ENCODE results near the gene DOCK4. TPM values are rescaled to one million over a fixed set of nuclear protein-coding genes. Genes with fewer than 3 reads are reported as not detected.
A peak's percentile ranks its signal among the peaks of the same experiment; 100 is the strongest.

Gene DOCK4
- polyA plus RNA-seq, 3 donors = 20.9 to 26.3 (median 24.1) TPM

- DNase-seq = no peak
Measured at GRCh38 chr7:111860248-111860647, 346.0 kb downstream of the DOCK4 start.

- no peak for DNase-seq
Measured at GRCh38 chr7:111858331-111858730, 347.9 kb downstream of the DOCK4 start.

GRCh38 chr7:111855842-111856227 lies 350.4 kb downstream of the DOCK4 start:
- no peak for DNase-seq

- peak; percentile 27 for DNase-seq
Measured at GRCh38 chr7:111855161-111855841, 350.9 kb downstream of the DOCK4 start.

- DNase-seq = no peak
Measured at GRCh38 chr7:111853201-111853990, 352.8 kb downstream of the DOCK4 start.

GRCh38 chr7:111852081-111852480 lies 354.1 kb downstream of the DOCK4 start:
- no peak for DNase-seq

- DNase-seq = no peak
Measured at GRCh38 chr7:111846898-111847297, 359.3 kb downstream of the DOCK4 start.

GRCh38 chr7:111845853-111846252 lies 360.3 kb downstream of the DOCK4 start:
- DNase-seq = no peak

- DNase-seq = no peak
Measured at GRCh38 chr7:111844904-111845671, 361.1 kb downstream of the DOCK4 start.

GRCh38 chr7:111842491-111842890 lies 363.7 kb downstream of the DOCK4 start:
- no peak for DNase-seq

- no peak for DNase-seq
Measured at GRCh38 chr7:111841596-111842205, 364.5 kb downstream of the DOCK4 start.

GRCh38 chr7:111840528-111840927 lies 365.7 kb downstream of the DOCK4 start:
- no peak for DNase-seq

GRCh38 chr7:111839261-111839660 lies 366.9 kb downstream of the DOCK4 start:
- DNase-seq = no peak

GRCh38 chr7:111836592-111836991 lies 369.6 kb downstream of the DOCK4 start:
- no peak for DNase-seq

- DNase-seq = no peak
Measured at GRCh38 chr7:111835066-111835465, 371.1 kb downstream of the DOCK4 start.

GRCh38 chr7:111834367-111834766 lies 371.8 kb downstream of the DOCK4 start:
- no peak for DNase-seq

- DNase-seq = no peak
Measured at GRCh38 chr7:111833466-111833865, 372.7 kb downstream of the DOCK4 start.

- no peak for DNase-seq
Measured at GRCh38 chr7:111832174-111832573, 374.0 kb downstream of the DOCK4 start.

- no peak for DNase-seq
Measured at GRCh38 chr7:111829221-111829620, 377.0 kb downstream of the DOCK4 start.

GRCh38 chr7:111827863-111828504 lies 378.2 kb downstream of the DOCK4 start:
- no peak for DNase-seq

- no peak for DNase-seq
Measured at GRCh38 chr7:111825046-111825445, 381.2 kb downstream of the DOCK4 start.

GRCh38 chr7:111823826-111824225 lies 382.4 kb downstream of the DOCK4 start:
- no peak for DNase-seq

Data from renal pelvis (tissue), 4 donors.